ENCODE results near the gene AGR3.

GRCh38 chr7:16867328-16867727, 14.5 kb downstream of the AGR3 start:
- no peak for TF ChIP-seq CTCF (IDR thresholded peaks at IDR 0.05)
- TF ChIP-seq POLR2AphosphoS5 (IDR thresholded peaks at IDR 0.05): no peak

All from stomach (tissue), 4 donors.